ENCODE measurements around the gene ORC2.

DNA sequence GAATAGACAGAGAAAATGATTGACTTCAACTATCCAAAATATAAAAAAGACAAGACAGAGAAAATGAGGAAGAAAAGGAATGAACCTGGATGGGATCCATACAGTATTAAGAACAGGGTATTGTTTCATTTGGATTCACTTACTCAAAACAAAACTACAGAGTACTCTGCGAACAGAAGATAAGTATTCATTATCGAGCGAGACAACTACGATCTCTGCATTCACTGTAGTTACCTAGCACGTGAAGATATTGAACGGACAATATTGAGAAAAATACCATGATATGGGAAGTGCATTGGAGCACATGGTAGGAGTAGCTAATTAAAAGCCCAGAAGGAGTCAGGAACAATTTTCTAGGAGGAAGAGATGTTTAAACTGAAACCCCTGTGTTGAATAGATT, 1.0 kb upstream of the ORC2 start:
- TF ChIP-seq, protein P1, sequence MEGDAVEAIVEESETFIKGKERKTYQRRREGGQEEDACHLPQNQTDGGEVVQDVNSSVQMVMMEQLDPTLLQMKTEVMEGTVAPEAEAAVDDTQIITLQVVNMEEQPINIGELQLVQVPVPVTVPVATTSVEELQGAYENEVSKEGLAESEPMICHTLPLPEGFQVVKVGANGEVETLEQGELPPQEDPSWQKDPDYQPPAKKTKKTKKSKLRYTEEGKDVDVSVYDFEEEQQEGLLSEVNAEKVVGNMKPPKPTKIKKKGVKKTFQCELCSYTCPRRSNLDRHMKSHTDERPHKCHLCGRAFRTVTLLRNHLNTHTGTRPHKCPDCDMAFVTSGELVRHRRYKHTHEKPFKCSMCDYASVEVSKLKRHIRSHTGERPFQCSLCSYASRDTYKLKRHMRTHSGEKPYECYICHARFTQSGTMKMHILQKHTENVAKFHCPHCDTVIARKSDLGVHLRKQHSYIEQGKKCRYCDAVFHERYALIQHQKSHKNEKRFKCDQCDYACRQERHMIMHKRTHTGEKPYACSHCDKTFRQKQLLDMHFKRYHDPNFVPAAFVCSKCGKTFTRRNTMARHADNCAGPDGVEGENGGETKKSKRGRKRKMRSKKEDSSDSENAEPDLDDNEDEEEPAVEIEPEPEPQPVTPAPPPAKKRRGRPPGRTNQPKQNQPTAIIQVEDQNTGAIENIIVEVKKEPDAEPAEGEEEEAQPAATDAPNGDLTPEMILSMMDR (IDR thresholded peaks at IDR 0.05) = no peak
- no peak for TF ChIP-seq POLR2AphosphoS5 (IDR thresholded peaks at IDR 0.05)
- TF ChIP-seq POLR2A (IDR thresholded peaks at IDR 0.05) = no peak

Data from stomach (tissue), 4 donors.